HEK293 (cell line): Measurements from ENCODE around the gene NTN3.

ENCODE experiments used
- BCL11B ChIP-seq: fragments of 450-650 bp; formaldehyde crosslinking; IDR thresholded peaks from 2 replicates; pipeline ENCODE4 v1.5.1; 2016; ENCODE audit warnings: low read depth, missing biosample characterization, missing genetic modification characterization
- EGR2 ChIP-seq: fragments of 450-650 bp; formaldehyde crosslinking; IDR thresholded peaks from 2 replicates; pipeline ENCODE4 v1.5.1; 2016; ENCODE audit warnings: low read depth, missing biosample characterization, missing genetic modification characterization
- GFI1B ChIP-seq: fragments of 450-650 bp; formaldehyde crosslinking; IDR thresholded peaks from 2 replicates; pipeline ENCODE4 v1.5.1; 2016; ENCODE audit warnings: missing biosample characterization, missing genetic modification characterization
- KLF7 ChIP-seq: fragments of 450-650 bp; formaldehyde crosslinking; IDR thresholded peaks from 2 replicates; pipeline ENCODE4 v1.5.1; 2016; ENCODE audit warnings: missing biosample characterization, missing genetic modification characterization, borderline replicate concordance
- MZF1 ChIP-seq: fragments of 450-650 bp; formaldehyde crosslinking; IDR thresholded peaks from 2 replicates; pipeline ENCODE4 v1.5.1; 2017; ENCODE audit warnings: missing biosample characterization, missing genetic modification characterization, borderline replicate concordance
- PBX3 ChIP-seq: sonication (generic); formaldehyde crosslinking; IDR thresholded peaks from 2 replicates; pipeline ENCODE4 v1.8.1; 2022; ENCODE audit warnings: mild to moderate bottlenecking, moderate library complexity, missing genetic modification reagents
- SP7 ChIP-seq: fragments of 450-650 bp; formaldehyde crosslinking; IDR thresholded peaks from 2 replicates; pipeline ENCODE4 v1.5.1; 2016; ENCODE audit warnings: missing biosample characterization, missing genetic modification characterization
- TSHZ1 ChIP-seq: fragments of 450-650 bp; formaldehyde crosslinking; IDR thresholded peaks from 2 replicates; pipeline ENCODE4 v1.5.1; 2016; ENCODE audit warnings: missing biosample characterization, missing genetic modification characterization, borderline replicate concordance
- ZBTB48 ChIP-seq: fragments of 450-650 bp; formaldehyde crosslinking; IDR thresholded peaks from 2 replicates; pipeline ENCODE4 v1.5.1; 2016; ENCODE audit warnings: missing biosample characterization, missing genetic modification characterization
- ZNF138 ChIP-seq: fragments of 450-650 bp; formaldehyde crosslinking; IDR thresholded peaks from 2 replicates; pipeline ENCODE4 v1.5.1; 2016; ENCODE audit warnings: missing biosample characterization, missing genetic modification characterization, borderline replicate concordance
- ZNF146 ChIP-seq: fragments of 450-650 bp; formaldehyde crosslinking; IDR thresholded peaks from 2 replicates; pipeline ENCODE4 v1.5.1; 2016; ENCODE audit warnings: missing biosample characterization, missing genetic modification characterization
- ZNF184 ChIP-seq: fragments of 450-650 bp; IDR thresholded peaks from 2 replicates; pipeline ENCODE4 v1.5.1; 2018; ENCODE audit warnings: missing biosample characterization, mild to moderate bottlenecking, missing genetic modification characterization
- ZNF248 ChIP-seq: fragments of 450-650 bp; formaldehyde crosslinking; IDR thresholded peaks from 2 replicates; pipeline ENCODE4 v1.5.1; 2017; ENCODE audit warnings: missing biosample characterization, missing genetic modification characterization
- ZNF423 ChIP-seq: fragments of 450-650 bp; formaldehyde crosslinking; IDR thresholded peaks from 2 replicates; pipeline ENCODE4 v1.5.1; 2016; ENCODE audit warnings: missing biosample characterization, missing genetic modification characterization
- ZNF426 ChIP-seq: fragments of 450-650 bp; formaldehyde crosslinking; IDR thresholded peaks from 2 replicates; pipeline ENCODE4 v1.5.1; 2017; ENCODE audit warnings: missing biosample characterization, missing genetic modification characterization, mild to moderate bottlenecking, inconsistent platforms, moderate library complexity
- ZNF433 ChIP-seq: fragments of 450-650 bp; formaldehyde crosslinking; IDR thresholded peaks from 2 replicates; pipeline ENCODE4 v1.5.1; 2016; ENCODE audit warnings: missing biosample characterization, missing genetic modification characterization, low read depth
- ZNF521 ChIP-seq: fragments of 450-650 bp; formaldehyde crosslinking; IDR thresholded peaks from 2 replicates; pipeline ENCODE4 v1.5.1; 2017; ENCODE audit warnings: missing biosample characterization, mild to moderate bottlenecking, missing genetic modification characterization
- ZNF544 ChIP-seq: fragments of 450-650 bp; formaldehyde crosslinking; IDR thresholded peaks from 2 replicates; pipeline ENCODE4 v1.5.0; 2017; ENCODE audit warnings: missing biosample characterization, missing genetic modification characterization
- ZNF558 ChIP-seq: fragments of 450-650 bp; formaldehyde crosslinking; IDR thresholded peaks from 2 replicates; pipeline ENCODE4 v1.5.1; 2016; ENCODE audit warnings: missing biosample characterization, missing genetic modification characterization
- ZNF596 ChIP-seq: fragments of 450-650 bp; IDR thresholded peaks from 2 replicates; pipeline ENCODE4 v1.5.0; 2018; ENCODE audit warnings: missing biosample characterization, mild to moderate bottlenecking, missing genetic modification characterization, moderate library complexity
- ZNF610 ChIP-seq: fragments of 450-650 bp; formaldehyde crosslinking; IDR thresholded peaks from 2 replicates; pipeline ENCODE4 v1.5.1; 2016; ENCODE audit warnings: missing biosample characterization, missing genetic modification characterization, borderline replicate concordance
- ZNF677 ChIP-seq: fragments of 450-650 bp; IDR thresholded peaks from 2 replicates; pipeline ENCODE4 v1.5.0; 2018; ENCODE audit warnings: missing biosample characterization, mild to moderate bottlenecking, missing genetic modification characterization, moderate library complexity
- ZNF701 ChIP-seq: fragments of 450-650 bp; formaldehyde crosslinking; IDR thresholded peaks from 2 replicates; pipeline ENCODE4 v1.5.1; 2016; ENCODE audit warnings: missing biosample characterization, missing genetic modification characterization
- ZNF830 ChIP-seq: fragments of 450-650 bp; IDR thresholded peaks from 2 replicates; pipeline ENCODE4 v1.5.0; 2018; ENCODE audit warnings: missing biosample characterization, missing genetic modification characterization, low read depth, mild to moderate bottlenecking, moderate library complexity
- ZSCAN30 ChIP-seq: fragments of 450-650 bp; IDR thresholded peaks from 2 replicates; pipeline ENCODE4 v1.5.1; 2018; ENCODE audit warnings: missing biosample characterization, mild to moderate bottlenecking, missing genetic modification characterization, moderate library complexity
- ZXDB ChIP-seq: fragments of 450-650 bp; formaldehyde crosslinking; IDR thresholded peaks from 2 replicates; pipeline ENCODE4 v1.5.1; 2016; ENCODE audit warnings: missing biosample characterization, missing genetic modification characterization
- TF ChIP-seq, protein P1 (sequence below): fragments of 450-650 bp; formaldehyde crosslinking; IDR thresholded peaks from 2 replicates; pipeline ENCODE4 v1.5.1; 2017; ENCODE audit warnings: missing biosample characterization, missing genetic modification characterization
- TF ChIP-seq, protein P2 (sequence below): fragments of 450-650 bp; formaldehyde crosslinking; IDR thresholded peaks from 2 replicates; pipeline ENCODE4 v1.5.1; 2016; ENCODE audit warnings: missing biosample characterization, missing genetic modification characterization
- TF ChIP-seq, protein P3 (sequence below): fragments of 450-650 bp; formaldehyde crosslinking; IDR thresholded peaks from 2 replicates; pipeline ENCODE4 v1.5.1; 2016; ENCODE audit warnings: missing biosample characterization, missing genetic modification characterization

NTN3 gene

GRCh38 chr16:2458887-2459646, 12.0 kb upstream of the NTN3 start (continued):
- TF ChIP-seq ZNF248, result no peak
- TF ChIP-seq ZNF677 (tag by site-specific recombination), result no peak
- no peak for TF ChIP-seq ZNF701
- no peak for TF ChIP-seq ZNF558 (tag by site-specific recombination)
- no peak for TF ChIP-seq ZNF146 (tag by site-specific recombination)
- TF ChIP-seq ZNF610 (tag by site-specific recombination), result no peak
- no peak for TF ChIP-seq ZNF184 (tag by site-specific recombination)
- TF ChIP-seq ZNF830 (tag by site-specific recombination), result no peak
- TF ChIP-seq ZSCAN30 (tag by site-specific recombination), result no peak
- no peak for TF ChIP-seq KLF7
- TF ChIP-seq ZBTB48 (tag by site-specific recombination), result no peak
- TF ChIP-seq ZNF544 (tag by site-specific recombination), result no peak
- TF ChIP-seq PBX3 (CRISPR knock-in tag), result 0 out of 2 replicates have a peak, but pooled peaks have one; percentile 14
- TF ChIP-seq, protein P1, sequence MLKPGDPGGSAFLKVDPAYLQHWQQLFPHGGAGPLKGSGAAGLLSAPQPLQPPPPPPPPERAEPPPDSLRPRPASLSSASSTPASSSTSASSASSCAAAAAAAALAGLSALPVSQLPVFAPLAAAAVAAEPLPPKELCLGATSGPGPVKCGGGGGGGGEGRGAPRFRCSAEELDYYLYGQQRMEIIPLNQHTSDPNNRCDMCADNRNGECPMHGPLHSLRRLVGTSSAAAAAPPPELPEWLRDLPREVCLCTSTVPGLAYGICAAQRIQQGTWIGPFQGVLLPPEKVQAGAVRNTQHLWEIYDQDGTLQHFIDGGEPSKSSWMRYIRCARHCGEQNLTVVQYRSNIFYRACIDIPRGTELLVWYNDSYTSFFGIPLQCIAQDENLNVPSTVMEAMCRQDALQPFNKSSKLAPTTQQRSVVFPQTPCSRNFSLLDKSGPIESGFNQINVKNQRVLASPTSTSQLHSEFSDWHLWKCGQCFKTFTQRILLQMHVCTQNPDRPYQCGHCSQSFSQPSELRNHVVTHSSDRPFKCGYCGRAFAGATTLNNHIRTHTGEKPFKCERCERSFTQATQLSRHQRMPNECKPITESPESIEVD, result no peak
- no peak for TF ChIP-seq GFI1B (tag by site-specific recombination)
- TF ChIP-seq ZNF138 (tag by site-specific recombination), result no peak
- peak; percentile 51 for TF ChIP-seq EGR2
- no peak for TF ChIP-seq TSHZ1 (tag by site-specific recombination)
- TF ChIP-seq MZF1 (tag by site-specific recombination), result no peak
- TF ChIP-seq ZNF426, result no peak
- no peak for TF ChIP-seq ZNF433 (tag by site-specific recombination)
- no peak for TF ChIP-seq ZNF423 (tag by site-specific recombination)
- peak; percentile 85; the same call in 1 of the 2 replicates for TF ChIP-seq BCL11B (tag by site-specific recombination)
- TF ChIP-seq, protein P2, sequence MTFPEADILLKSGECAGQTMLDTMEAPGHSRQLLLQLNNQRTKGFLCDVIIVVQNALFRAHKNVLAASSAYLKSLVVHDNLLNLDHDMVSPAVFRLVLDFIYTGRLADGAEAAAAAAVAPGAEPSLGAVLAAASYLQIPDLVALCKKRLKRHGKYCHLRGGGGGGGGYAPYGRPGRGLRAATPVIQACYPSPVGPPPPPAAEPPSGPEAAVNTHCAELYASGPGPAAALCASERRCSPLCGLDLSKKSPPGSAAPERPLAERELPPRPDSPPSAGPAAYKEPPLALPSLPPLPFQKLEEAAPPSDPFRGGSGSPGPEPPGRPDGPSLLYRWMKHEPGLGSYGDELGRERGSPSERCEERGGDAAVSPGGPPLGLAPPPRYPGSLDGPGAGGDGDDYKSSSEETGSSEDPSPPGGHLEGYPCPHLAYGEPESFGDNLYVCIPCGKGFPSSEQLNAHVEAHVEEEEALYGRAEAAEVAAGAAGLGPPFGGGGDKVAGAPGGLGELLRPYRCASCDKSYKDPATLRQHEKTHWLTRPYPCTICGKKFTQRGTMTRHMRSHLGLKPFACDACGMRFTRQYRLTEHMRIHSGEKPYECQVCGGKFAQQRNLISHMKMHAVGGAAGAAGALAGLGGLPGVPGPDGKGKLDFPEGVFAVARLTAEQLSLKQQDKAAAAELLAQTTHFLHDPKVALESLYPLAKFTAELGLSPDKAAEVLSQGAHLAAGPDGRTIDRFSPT (tag by site-specific recombination), result peak; percentile 76
- TF ChIP-seq ZNF521 (tag by site-specific recombination), result no peak
- TF ChIP-seq SP7, result no peak
- no peak for TF ChIP-seq ZNF596 (tag by site-specific recombination)
- TF ChIP-seq, protein P3, sequence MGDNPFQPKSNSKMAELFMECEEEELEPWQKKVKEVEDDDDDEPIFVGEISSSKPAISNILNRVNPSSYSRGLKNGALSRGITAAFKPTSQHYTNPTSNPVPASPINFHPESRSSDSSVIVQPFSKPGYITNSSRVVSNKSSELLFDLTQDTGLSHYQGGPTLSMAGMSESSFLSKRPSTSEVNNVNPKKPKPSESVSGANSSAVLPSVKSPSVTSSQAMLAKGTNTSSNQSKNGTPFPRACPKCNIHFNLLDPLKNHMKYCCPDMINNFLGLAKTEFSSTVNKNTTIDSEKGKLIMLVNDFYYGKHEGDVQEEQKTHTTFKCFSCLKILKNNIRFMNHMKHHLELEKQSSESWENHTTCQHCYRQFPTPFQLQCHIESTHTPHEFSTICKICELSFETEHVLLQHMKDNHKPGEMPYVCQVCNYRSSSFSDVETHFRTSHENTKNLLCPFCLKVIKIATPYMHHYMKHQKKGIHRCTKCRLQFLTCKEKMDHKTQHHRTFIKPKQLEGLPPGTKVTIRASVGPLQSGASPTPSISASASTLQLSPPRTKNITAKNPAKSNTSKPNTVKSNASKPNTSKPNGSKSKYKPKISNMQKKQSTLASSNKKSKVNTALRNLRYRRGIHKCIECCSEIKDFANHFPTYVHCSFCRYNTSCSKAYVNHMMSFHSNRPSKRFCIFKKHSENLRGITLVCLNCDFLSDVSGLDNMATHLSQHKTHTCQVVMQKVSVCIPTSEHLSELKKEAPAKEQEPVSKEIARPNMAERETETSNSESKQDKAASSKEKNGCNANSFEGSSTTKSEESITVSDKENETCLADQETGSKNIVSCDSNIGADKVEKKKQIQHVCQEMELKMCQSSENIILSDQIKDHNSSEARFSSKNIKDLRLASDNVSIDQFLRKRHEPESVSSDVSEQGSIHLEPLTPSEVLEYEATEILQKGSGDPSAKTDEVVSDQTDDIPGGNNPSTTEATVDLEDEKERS (tag by site-specific recombination), result no peak
- no peak for TF ChIP-seq ZXDB (tag by site-specific recombination)
